Progenitor cell of endocrine pancreas (in vitro differentiated cells): ENCODE measurements around the gene SPAM1. TPM values are rescaled to one million over a fixed set of nuclear protein-coding genes. Genes with fewer than 3 reads are reported as not detected.

ENCODE experiments used
- DNase-seq: peaks from one replicate; pipeline ENCODE4 v3.0.0; 2021; ENCODE audit warnings: low spot score; ENCODE audit not compliant: unreplicated experiment
- H3K27ac Mint-ChIP-seq: 2 replicates; pipeline ENCODE4 v1.8.0; 2021; ENCODE audit warnings: mild to moderate bottlenecking, moderate library complexity, mixed read lengths
- H3K27me3 Mint-ChIP-seq: 2 replicates; pipeline ENCODE4 v1.8.0; 2021; ENCODE audit warnings: mixed read lengths
- H3K36me3 Mint-ChIP-seq: 2 replicates; pipeline ENCODE4 v1.8.0; 2022; ENCODE audit warnings: mixed read lengths; ENCODE audit not compliant: insufficient read depth
- H3K4me1 Mint-ChIP-seq: 2 replicates; pipeline ENCODE4 v1.8.0; 2021; ENCODE audit warnings: low read depth, mixed read lengths
- H3K4me3 Mint-ChIP-seq: 2 replicates; pipeline ENCODE4 v1.8.0; 2021; ENCODE audit warnings: low read depth, mild to moderate bottlenecking, moderate library complexity, mixed read lengths
- H3K9me3 Mint-ChIP-seq: 2 replicates; pipeline ENCODE4 v1.8.0; 2021; ENCODE audit warnings: low read depth, mixed read lengths
- total RNA-seq: library from RNA; stranded (reverse); gene quantifications from 2 replicates; pipeline ENCODE4 v1.2.1, GENCODE V29; 2021
- TF ChIP-seq, protein P1 (sequence below): fragments of 200-600 bp; sonication (generic); IDR thresholded peaks from one replicate; pipeline ENCODE4 v1.5.0; 2021; ENCODE audit warnings: antibody characterized with exemption, mild to moderate bottlenecking; ENCODE audit not compliant: unreplicated experiment

SPAM1 gene
- total RNA-seq, 1 donor from 2014 or later, result not detected

- H3K36me3 Mint-ChIP-seq, result no peaks in the 10 kb centered on the region
- H3K4me1 Mint-ChIP-seq, result no peaks in the 10 kb centered on the region
- no peak overlapping the region for H3K27ac Mint-ChIP-seq
These were observed 23.1 kb downstream of the SPAM1 start for GRCh38 chr7:123948136-123948535.

DNA sequence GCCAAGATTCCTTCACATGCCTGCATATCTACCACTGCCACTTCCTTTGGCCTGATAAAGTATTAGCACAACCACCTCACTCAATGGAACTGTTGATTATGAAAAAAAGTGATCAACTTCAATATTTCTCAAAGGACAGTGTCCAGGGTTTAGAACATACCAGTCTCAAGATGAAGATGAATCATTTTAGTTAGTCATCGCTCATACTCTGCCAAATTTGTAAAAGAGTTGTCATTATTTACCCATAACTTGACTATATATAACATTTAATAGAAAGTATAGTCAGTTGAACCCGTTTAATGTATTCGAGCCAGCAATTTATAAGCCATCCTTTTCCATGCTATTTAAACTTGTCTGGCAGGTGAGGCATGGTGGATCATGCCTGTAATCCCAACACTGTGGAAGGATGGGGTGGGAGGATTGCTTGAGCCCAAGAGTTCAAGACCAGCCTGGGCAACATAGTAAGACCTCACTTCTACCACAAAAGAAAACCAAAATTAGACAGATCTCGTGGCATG lies 33.2 kb downstream of the SPAM1 start:
- DNase-seq, result no peak
- no peak overlapping the region for H3K4me3 Mint-ChIP-seq
- H3K36me3 Mint-ChIP-seq, result no peaks in the 10 kb centered on the region
- H3K27ac Mint-ChIP-seq, result no peak overlapping the region
- no peaks in the 10 kb centered on the region for H3K4me1 Mint-ChIP-seq
- H3K27me3 Mint-ChIP-seq, result no peaks in the 10 kb centered on the region
- TF ChIP-seq, protein P1, sequence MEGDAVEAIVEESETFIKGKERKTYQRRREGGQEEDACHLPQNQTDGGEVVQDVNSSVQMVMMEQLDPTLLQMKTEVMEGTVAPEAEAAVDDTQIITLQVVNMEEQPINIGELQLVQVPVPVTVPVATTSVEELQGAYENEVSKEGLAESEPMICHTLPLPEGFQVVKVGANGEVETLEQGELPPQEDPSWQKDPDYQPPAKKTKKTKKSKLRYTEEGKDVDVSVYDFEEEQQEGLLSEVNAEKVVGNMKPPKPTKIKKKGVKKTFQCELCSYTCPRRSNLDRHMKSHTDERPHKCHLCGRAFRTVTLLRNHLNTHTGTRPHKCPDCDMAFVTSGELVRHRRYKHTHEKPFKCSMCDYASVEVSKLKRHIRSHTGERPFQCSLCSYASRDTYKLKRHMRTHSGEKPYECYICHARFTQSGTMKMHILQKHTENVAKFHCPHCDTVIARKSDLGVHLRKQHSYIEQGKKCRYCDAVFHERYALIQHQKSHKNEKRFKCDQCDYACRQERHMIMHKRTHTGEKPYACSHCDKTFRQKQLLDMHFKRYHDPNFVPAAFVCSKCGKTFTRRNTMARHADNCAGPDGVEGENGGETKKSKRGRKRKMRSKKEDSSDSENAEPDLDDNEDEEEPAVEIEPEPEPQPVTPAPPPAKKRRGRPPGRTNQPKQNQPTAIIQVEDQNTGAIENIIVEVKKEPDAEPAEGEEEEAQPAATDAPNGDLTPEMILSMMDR, result no peak
- H3K9me3 Mint-ChIP-seq, result no peaks in the 10 kb centered on the region

More at GRCh38 chr7:123948136-123948535, 23.1 kb downstream of the SPAM1 start:
- Mint-ChIP-seq H3K4me3 (no peak overlapping the region), H3K9me3 (peaks cover 4% of the 10 kb centered on the region), H3K27me3 (no peaks in the 10 kb centered on the region)
- DNase-seq, result no peak
- TF ChIP-seq, protein P1, result no peak

DNA sequence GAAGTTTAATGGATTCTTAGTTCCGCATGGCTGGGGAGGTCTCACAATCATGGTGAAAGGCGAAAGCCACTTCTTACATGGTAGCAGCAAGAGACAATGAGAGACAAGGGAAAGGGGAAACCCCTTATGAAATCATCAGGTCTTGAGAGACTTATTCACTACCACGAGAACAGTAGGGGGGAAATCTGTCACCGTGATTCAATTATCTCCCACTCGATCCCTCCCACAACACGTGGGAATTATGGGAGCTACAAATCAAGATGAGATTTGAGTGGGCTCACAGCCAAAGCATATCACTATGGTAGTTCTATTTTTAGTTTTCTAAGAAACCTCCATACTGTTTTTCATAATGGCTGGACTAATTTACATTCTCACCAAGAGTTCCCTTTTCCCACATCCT lies 36.7 kb downstream of the SPAM1 start:
- no peak overlapping the region for H3K4me3 Mint-ChIP-seq
- TF ChIP-seq, protein P1, result no peak
- H3K4me1 Mint-ChIP-seq, result no peaks in the 10 kb centered on the region
- H3K36me3 Mint-ChIP-seq, result no peaks in the 10 kb centered on the region
- no peak overlapping the region for H3K27ac Mint-ChIP-seq
- peaks cover 4% of the 10 kb centered on the region for H3K9me3 Mint-ChIP-seq
- no peak for DNase-seq
- H3K27me3 Mint-ChIP-seq, result no peaks in the 10 kb centered on the region

GRCh38 chr7:123966936-123967335 lies 41.9 kb downstream of the SPAM1 start:
- no peak for DNase-seq
- Mint-ChIP-seq H3K27ac (no peak overlapping the region), H3K4me1 (no peaks in the 10 kb centered on the region), H3K36me3 (no peaks in the 10 kb centered on the region), H3K9me3 (peaks cover 4% of the 10 kb centered on the region), H3K27me3 (no peaks in the 10 kb centered on the region), H3K4me3 (no peak overlapping the region)
- TF ChIP-seq, protein P1, result no peak

- no peak overlapping the region for H3K27ac Mint-ChIP-seq
- no peaks in the 10 kb centered on the region for H3K27me3 Mint-ChIP-seq
- no peaks in the 10 kb centered on the region for H3K9me3 Mint-ChIP-seq
- H3K4me1 Mint-ChIP-seq, result no peaks in the 10 kb centered on the region
- no peak for DNase-seq
- TF ChIP-seq, protein P1, result no peak
- H3K36me3 Mint-ChIP-seq, result no peaks in the 10 kb centered on the region
- no peak overlapping the region for H3K4me3 Mint-ChIP-seq
These were observed 47.0 kb downstream of the SPAM1 start for GRCh38 chr7:123972045-123972444.
